Thyroid gland (tissue), 4 donors: ENCODE data around the gene RIT2. TPM values are rescaled to one million over a fixed set of nuclear protein-coding genes. Genes with fewer than 3 reads are reported as not detected.

Experiments
- DNase-seq, 2 donors: peaks; one replicate each; pipeline ENCODE4 v3.0.0-alpha.2; 2019
- H3K27ac ChIP-seq, 3 donors: fragments of 200-600 bp; sonication (generic); 1 replicate in 2 of 3; 2 replicates in 1 of 3; pipeline ENCODE4 v1.5.1; 2016 to 2019; ENCODE audit warnings: mild to moderate bottlenecking in 1 of 3, moderate library complexity in 1 of 3
- H3K27me3 ChIP-seq: fragments of 200-600 bp; sonication (generic); one replicate; pipeline ENCODE4 v1.5.1; 2019
- H3K36me3 ChIP-seq, 2 donors: fragments of 200-600 bp; sonication (generic); one replicate each; pipeline ENCODE4 v1.5.1; 2016 to 2019
- H3K4me1 ChIP-seq, 2 donors: fragments of 200-600 bp; sonication (generic); one replicate each; pipeline ENCODE4 v1.5.1; 2017 to 2019
- H3K4me3 ChIP-seq, 3 donors: fragments of 200-600 bp; sonication (generic); replicated peaks in 1 of 3; 1 replicate in 2 of 3; 2 replicates in 1 of 3; pipeline ENCODE4 v1.5.1; 2016; ENCODE audit warnings: mild to moderate bottlenecking in 1 of 3
- H3K9me3 ChIP-seq: fragments of 200-600 bp; sonication (generic); one replicate; pipeline ENCODE4 v1.5.1; 2017
- POLR2A ChIP-seq, 2 donors: fragments of 450-650 bp; IDR thresholded peaks; one replicate each; pipeline ENCODE4 v1.6.1; 2017; ENCODE audit warnings: antibody characterized with exemption in 2 of 2, mild to moderate bottlenecking in 2 of 2, moderate library complexity in 1 of 2
- WGBS, 2 donors: methylation state at CpG; one replicate each; pipeline ENCODE4 v1.1.5; 2017; 5-methylcytosine and 5-hydroxymethylcytosine counted together
- intact Hi-C: fragments of 100-400 bp; cut with DNase I; formaldehyde crosslinking; loops from one replicate; pipeline ENCODE4 v1.15.1; 2023
- total RNA-seq, 4 donors: library from RNA; depleted of rRNA; stranded (reverse); fragments of >200 nt; gene quantifications; one replicate each; pipeline ENCODE4 v1.2.3, GENCODE V29; 2016
- TF ChIP-seq, protein P1 (sequence below), 6 experiments: fragments of 200-600 bp in 3 of 6; fragments of 450-650 bp in 3 of 6; sonication (generic) in 3 of 6; IDR thresholded peaks; one replicate each; pipeline ENCODE4 v1.5.1; 2016 to 2019; ENCODE audit warnings: antibody characterized with exemption in 6 of 6, mild to moderate bottlenecking in 2 of 6, inconsistent platforms in 1 of 6, moderate library complexity in 1 of 6

Gene RIT2
- total RNA-seq, 4 donors from 2014 or later: not detected

DNA sequence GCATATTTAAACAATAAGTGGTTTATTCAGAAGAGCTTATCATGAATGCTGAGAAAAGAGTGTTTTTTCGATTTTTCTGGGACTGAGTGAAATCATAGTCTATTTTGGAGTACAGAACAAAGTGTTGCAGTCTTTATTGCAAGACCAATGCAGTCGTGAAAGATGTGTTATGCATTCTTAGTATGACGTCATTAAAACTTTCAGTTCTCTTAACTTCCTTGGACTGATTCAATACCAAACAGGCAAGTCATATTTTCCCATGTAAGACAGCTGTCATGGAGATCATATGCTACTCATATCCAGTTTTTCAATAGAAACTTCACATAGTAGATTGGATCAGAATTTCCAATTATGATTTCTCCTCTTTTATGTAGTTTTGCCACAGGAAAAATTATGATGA is 92.6 kb downstream of the RIT2 start:
- H3K4me3 ChIP-seq: no peak overlapping the region
- H3K27ac ChIP-seq: no peak overlapping the region
- TF ChIP-seq, protein P1, sequence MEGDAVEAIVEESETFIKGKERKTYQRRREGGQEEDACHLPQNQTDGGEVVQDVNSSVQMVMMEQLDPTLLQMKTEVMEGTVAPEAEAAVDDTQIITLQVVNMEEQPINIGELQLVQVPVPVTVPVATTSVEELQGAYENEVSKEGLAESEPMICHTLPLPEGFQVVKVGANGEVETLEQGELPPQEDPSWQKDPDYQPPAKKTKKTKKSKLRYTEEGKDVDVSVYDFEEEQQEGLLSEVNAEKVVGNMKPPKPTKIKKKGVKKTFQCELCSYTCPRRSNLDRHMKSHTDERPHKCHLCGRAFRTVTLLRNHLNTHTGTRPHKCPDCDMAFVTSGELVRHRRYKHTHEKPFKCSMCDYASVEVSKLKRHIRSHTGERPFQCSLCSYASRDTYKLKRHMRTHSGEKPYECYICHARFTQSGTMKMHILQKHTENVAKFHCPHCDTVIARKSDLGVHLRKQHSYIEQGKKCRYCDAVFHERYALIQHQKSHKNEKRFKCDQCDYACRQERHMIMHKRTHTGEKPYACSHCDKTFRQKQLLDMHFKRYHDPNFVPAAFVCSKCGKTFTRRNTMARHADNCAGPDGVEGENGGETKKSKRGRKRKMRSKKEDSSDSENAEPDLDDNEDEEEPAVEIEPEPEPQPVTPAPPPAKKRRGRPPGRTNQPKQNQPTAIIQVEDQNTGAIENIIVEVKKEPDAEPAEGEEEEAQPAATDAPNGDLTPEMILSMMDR (IDR thresholded peaks at IDR 0.05): no peak
- TF ChIP-seq POLR2A (IDR thresholded peaks at IDR 0.05): no peak
- no peak for DNase-seq
- no peaks in the 10 kb centered on the region for H3K27me3 ChIP-seq
- 69 to 71% methylated on average over 3 of the region's 3 CpGs for WGBS, 2 donors
- no peaks in the 10 kb centered on the region for H3K4me1 ChIP-seq
- no peaks in the 10 kb centered on the region for H3K9me3 ChIP-seq
- H3K36me3 ChIP-seq: no peaks in the 10 kb centered on the region
- intact Hi-C loops: no loop called here

DNA sequence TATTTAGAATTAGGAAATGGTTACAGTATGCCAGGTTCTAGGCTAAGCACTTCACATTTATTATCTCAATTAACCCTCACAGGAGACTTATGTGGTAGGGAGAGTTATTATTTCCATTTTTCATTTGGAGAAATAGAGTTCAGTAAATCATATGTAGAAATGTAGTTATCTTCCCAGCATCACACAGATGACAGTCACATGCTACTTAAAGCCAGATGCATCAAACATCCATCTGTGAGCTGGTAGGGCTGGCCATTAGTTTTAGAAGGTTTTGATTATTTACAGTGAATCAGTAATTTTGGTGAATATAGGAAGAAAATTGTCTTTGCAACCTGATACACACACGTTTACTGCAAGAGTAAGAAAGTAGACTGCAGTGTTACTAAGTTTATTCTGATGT is 97.9 kb downstream of the RIT2 start:
- Histone ChIP-seq H3K4me3 (no peak overlapping the region), H3K36me3 (no peaks in the 10 kb centered on the region), H3K27me3 (no peaks in the 10 kb centered on the region), H3K4me1 (no peaks in the 10 kb centered on the region), H3K9me3 (no peaks in the 10 kb centered on the region), H3K27ac (no peak overlapping the region)
- WGBS, 2 donors: 74 to 77% methylated on average over 1 of the region's 1 CpG
- DNase-seq: no peak
- intact Hi-C loops: no loop called here
- TF ChIP-seq POLR2A (IDR thresholded peaks at IDR 0.05): no peak
- TF ChIP-seq, protein P1 (IDR thresholded peaks at IDR 0.05): no peak

DNA sequence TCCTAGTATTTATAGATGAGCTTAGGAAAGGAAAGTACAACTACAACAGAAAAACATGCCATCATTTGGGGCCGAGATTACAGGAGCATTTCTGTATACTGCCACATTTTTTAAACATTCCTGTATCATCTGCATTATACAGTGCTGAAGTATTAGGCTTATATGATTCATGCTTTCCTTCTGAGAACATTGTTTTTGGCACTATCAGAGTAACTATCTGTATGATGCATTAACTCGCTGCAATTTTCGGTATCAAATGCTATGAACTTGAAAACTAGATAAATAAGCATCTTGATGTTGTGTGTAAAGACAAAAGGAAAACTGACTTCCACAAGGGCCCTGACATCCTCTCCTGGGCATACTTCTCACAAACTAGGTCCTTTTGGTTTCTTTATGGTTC is 102.0 kb downstream of the RIT2 start:
- Histone ChIP-seq H3K27me3 (no peaks in the 10 kb centered on the region), H3K27ac (no peak overlapping the region), H3K4me1 (no peaks in the 10 kb centered on the region), H3K36me3 (no peaks in the 10 kb centered on the region), H3K4me3 (no peak overlapping the region), H3K9me3 (no peaks in the 10 kb centered on the region)
- 79 to 82% methylated on average over 3 of the region's 3 CpGs for WGBS, 2 donors
- no peak for TF ChIP-seq POLR2A (IDR thresholded peaks at IDR 0.05)
- intact Hi-C loops: no loop called here
- no peak for DNase-seq

DNA sequence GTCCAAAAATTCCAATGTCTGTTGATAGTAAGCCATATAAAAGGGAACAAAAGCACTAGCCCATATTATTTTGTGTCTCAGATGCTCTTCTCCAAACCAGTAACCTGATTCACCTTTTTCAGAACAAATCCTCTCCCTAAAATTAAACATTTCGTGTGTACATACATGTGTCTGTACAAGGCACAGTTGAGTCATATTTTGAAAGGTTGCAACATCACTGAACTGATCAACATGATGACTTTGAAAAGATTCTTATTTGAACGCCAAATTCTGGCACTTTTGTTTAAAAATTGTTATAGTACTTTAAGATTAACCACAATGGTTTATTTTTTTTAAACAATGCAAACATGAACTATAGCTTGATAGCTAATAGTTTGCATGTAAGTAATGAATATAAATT is 102.5 kb downstream of the RIT2 start:
- no peak for TF ChIP-seq POLR2A (IDR thresholded peaks at IDR 0.05)
- TF ChIP-seq, protein P1 (IDR thresholded peaks at IDR 0.05): no peak
- WGBS, 2 donors: 77% methylated on average over 2 of the region's 2 CpGs
- H3K27me3 ChIP-seq: no peaks in the 10 kb centered on the region
- no peak for DNase-seq
- H3K36me3 ChIP-seq: no peaks in the 10 kb centered on the region
- no peaks in the 10 kb centered on the region for H3K9me3 ChIP-seq
- no peak overlapping the region for H3K27ac ChIP-seq
- H3K4me1 ChIP-seq: no peaks in the 10 kb centered on the region
- H3K4me3 ChIP-seq: no peak overlapping the region
- intact Hi-C loops: no loop called here

DNA sequence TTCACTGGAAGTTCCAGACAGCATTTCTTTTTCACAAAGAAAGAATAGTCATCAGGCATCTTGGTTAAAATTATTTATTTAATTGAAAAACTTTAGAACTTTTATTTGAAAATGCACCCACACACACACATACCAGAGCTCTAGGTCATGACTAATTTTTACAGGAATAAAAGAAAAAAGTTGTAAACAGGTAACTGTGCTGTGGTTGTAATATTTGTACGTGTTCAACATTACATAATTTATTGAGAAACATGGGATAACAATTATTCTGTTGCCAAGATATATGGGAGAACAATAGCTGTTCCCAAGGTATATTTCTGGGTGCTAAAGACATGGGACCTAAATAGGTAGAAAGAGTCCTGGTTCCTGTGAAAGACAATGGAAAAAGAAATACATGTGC is 104.9 kb downstream of the RIT2 start:
- no peak overlapping the region for H3K4me3 ChIP-seq
- no peak for DNase-seq
- TF ChIP-seq, protein P1 (IDR thresholded peaks at IDR 0.05): no peak
- no peak for TF ChIP-seq POLR2A (IDR thresholded peaks at IDR 0.05)
- no peaks in the 10 kb centered on the region for H3K9me3 ChIP-seq
- H3K27ac ChIP-seq: no peak overlapping the region
- intact Hi-C loops: no loop called here
- no peaks in the 10 kb centered on the region for H3K27me3 ChIP-seq
- no peaks in the 10 kb centered on the region for H3K36me3 ChIP-seq
- no peaks in the 10 kb centered on the region for H3K4me1 ChIP-seq
- 73 to 86% methylated on average over 1 of the region's 1 CpG for WGBS, 2 donors

DNA sequence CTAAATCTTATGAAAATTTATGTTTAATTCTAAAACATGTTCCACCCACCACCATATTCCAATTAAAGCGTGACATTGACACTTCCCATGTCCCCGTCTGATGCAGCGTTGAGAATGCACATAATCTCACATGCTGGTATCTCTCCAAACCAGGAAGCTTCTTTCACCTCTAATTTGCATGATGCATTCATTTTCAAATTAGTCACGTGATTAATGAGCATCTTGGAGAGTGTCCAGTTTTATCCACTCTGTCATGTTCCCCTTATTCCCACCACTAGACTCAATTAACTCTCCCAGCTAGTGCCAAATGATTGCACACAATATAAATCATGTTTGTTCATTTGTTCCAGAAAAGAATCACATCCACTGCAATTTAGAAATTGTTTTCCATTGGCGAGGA is 105.8 kb downstream of the RIT2 start:
- no peak for DNase-seq
- Histone ChIP-seq H3K4me1 (no peaks in the 10 kb centered on the region), H3K36me3 (no peaks in the 10 kb centered on the region), H3K9me3 (no peaks in the 10 kb centered on the region), H3K27me3 (no peaks in the 10 kb centered on the region), H3K4me3 (no peak overlapping the region), H3K27ac (no peak overlapping the region)
- 76 to 87% methylated on average over 5 of the region's 5 CpGs for WGBS, 2 donors
- intact Hi-C loops: no loop called here
- TF ChIP-seq POLR2A (IDR thresholded peaks at IDR 0.05): no peak
- TF ChIP-seq, protein P1 (IDR thresholded peaks at IDR 0.05): no peak
